ENCODE measurements around the gene MAEA. TPM values are rescaled to one million over a fixed set of nuclear protein-coding genes. Genes with fewer than 3 reads are reported as not detected.
A peak's percentile ranks its signal among the peaks of the same experiment; 100 is the strongest.

MAEA gene
- total and polyA plus RNA-seq, 5 donors from 2014 or later, result 61.2 to 77.7 (median 66.4) TPM

- Mint-ChIP-seq H3K27ac (no peak overlapping the region), H3K36me3 (peaks cover 10% of the 10 kb centered on the region), H3K27me3 (no peaks in the 10 kb centered on the region), H3K4me3 (no peak overlapping the region), H3K9me3 (no peaks in the 10 kb centered on the region), H3K4me1 (peaks cover 0 to 32% (median 11%) of the 10 kb centered on the region in 4 donors)
- no peaks in the 10 kb centered on the region for H3K27me3 ChIP-seq (ENCODE audit: control insufficient read depth, insufficient read depth, low read length)
- H3K27ac ChIP-seq (ENCODE audit: insufficient read depth, low read length, poor library complexity, severe bottlenecking), result no peak overlapping the region
- DNase-seq (no peak), ATAC-seq (ENCODE audit: low read depth in 2 of 2) (no peak)
- peaks cover 29% of the 10 kb centered on the region for H3K4me1 ChIP-seq (ENCODE audit: control insufficient read depth, insufficient read depth, low read length, poor library complexity, severe bottlenecking)
- no peak overlapping the region for H3K4me3 ChIP-seq (ENCODE audit: low read depth, low read length)
- H3K9me3 ChIP-seq (ENCODE audit: control insufficient read depth in 2 of 2, low read length in 2 of 2), result no peaks in the 10 kb centered on the region
- peaks cover 25% of the 10 kb centered on the region for H3K36me3 ChIP-seq (ENCODE audit: control insufficient read depth, insufficient read depth, low read length)
These were observed 38.8 kb downstream of the MAEA start for GRCh38 chr4:1328267-1329155.

GRCh38 chr4:1329408-1330371, 40.0 kb downstream of the MAEA start:
- H3K36me3 ChIP-seq (ENCODE audit: control insufficient read depth, insufficient read depth, low read length), result peaks cover 24% of the 10 kb centered on the region
- Mint-ChIP-seq H3K4me1 (peaks cover 0 to 32% (median 11%) of the 10 kb centered on the region in 4 donors), H3K9me3 (no peaks in the 10 kb centered on the region), H3K27ac (peak overlapping the region; percentile 83 to 96 (median 88)), H3K27me3 (no peaks in the 10 kb centered on the region), H3K36me3 (peaks cover 15% of the 10 kb centered on the region), H3K4me3 (peak overlapping the region in 1 of 4 donors; percentile 77)
- peaks cover 29% of the 10 kb centered on the region for H3K4me1 ChIP-seq (ENCODE audit: control insufficient read depth, insufficient read depth, low read length, poor library complexity, severe bottlenecking)
- no peaks in the 10 kb centered on the region for H3K9me3 ChIP-seq (ENCODE audit: control insufficient read depth in 2 of 2, low read length in 2 of 2)
- DNase-seq, result peak in 1 of 3 donors; percentile 36
- ATAC-seq (ENCODE audit: low read depth in 2 of 2), result no peak
- H3K27ac ChIP-seq (ENCODE audit: insufficient read depth, low read length, poor library complexity, severe bottlenecking), result peak overlapping the region; percentile 51
- no peak overlapping the region for H3K4me3 ChIP-seq (ENCODE audit: low read depth, low read length)
- no peaks in the 10 kb centered on the region for H3K27me3 ChIP-seq (ENCODE audit: control insufficient read depth, insufficient read depth, low read length)

DNA sequence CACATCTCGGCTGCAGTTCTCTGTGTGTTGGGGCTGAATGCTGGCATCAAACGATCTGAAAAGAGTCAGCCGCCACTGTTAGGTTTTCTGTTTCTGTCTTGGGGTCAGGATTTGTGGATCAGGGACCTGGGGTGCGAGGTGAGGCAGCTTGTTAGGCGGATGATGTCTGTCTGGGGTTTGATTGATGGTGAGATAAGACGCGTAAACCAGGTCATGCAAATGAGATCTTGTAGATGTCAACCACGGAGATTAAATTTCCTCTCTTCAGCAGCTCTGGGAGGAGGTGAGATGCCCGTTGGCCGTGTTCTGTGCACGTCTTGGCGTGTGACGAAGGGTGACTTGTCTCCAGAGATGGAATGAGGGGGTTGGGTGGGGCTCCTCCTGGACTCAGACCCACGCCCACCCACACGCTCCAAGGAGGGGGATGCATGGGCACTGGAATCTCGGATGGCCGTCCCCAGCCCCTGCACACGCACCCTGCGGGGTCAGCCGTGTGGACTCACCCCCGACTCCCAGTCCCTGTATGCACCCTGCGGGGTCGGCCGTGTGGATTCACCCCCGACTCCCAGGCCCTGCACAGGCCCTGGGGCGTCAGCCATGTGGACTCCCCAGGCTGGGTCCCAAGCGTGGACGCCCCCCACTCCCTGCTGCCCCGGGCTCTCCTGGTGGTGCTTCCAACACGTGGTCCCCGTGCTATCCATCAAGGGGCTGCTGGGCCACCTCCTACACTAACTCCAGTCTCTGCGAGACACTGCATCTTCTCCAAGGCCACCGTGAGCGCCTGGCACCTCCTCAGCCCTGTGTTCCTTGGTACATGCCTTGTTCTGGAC, 41.3 kb downstream of the MAEA start:
- Histone ChIP-seq H3K4me3 (ENCODE audit: low read depth, low read length) (peak overlapping the region; percentile 57), H3K27ac (ENCODE audit: insufficient read depth, low read length, poor library complexity, severe bottlenecking) (peak overlapping the region; percentile 51), H3K4me1 (ENCODE audit: control insufficient read depth, insufficient read depth, low read length, poor library complexity, severe bottlenecking) (peaks cover 29% of the 10 kb centered on the region), H3K36me3 (ENCODE audit: control insufficient read depth, insufficient read depth, low read length) (peaks cover 18% of the 10 kb centered on the region), H3K27me3 (ENCODE audit: control insufficient read depth, insufficient read depth, low read length) (no peaks in the 10 kb centered on the region), H3K9me3 (ENCODE audit: control insufficient read depth in 2 of 2, low read length in 2 of 2) (no peaks in the 10 kb centered on the region)
- Mint-ChIP-seq H3K36me3 (peaks cover 20% of the 10 kb centered on the region), H3K4me1 (peaks cover 0 to 32% (median 11%) of the 10 kb centered on the region in 4 donors), H3K27me3 (no peaks in the 10 kb centered on the region), H3K9me3 (no peaks in the 10 kb centered on the region), H3K4me3 (peak overlapping the region; percentile 21 to 77 (median 68)), H3K27ac (peak overlapping the region; percentile 83 to 96 (median 88))
- peak; percentile 53 to 89 (median 59) for DNase-seq
- peak; percentile 79 to 80 for ATAC-seq (ENCODE audit: low read depth in 2 of 2)

DNA sequence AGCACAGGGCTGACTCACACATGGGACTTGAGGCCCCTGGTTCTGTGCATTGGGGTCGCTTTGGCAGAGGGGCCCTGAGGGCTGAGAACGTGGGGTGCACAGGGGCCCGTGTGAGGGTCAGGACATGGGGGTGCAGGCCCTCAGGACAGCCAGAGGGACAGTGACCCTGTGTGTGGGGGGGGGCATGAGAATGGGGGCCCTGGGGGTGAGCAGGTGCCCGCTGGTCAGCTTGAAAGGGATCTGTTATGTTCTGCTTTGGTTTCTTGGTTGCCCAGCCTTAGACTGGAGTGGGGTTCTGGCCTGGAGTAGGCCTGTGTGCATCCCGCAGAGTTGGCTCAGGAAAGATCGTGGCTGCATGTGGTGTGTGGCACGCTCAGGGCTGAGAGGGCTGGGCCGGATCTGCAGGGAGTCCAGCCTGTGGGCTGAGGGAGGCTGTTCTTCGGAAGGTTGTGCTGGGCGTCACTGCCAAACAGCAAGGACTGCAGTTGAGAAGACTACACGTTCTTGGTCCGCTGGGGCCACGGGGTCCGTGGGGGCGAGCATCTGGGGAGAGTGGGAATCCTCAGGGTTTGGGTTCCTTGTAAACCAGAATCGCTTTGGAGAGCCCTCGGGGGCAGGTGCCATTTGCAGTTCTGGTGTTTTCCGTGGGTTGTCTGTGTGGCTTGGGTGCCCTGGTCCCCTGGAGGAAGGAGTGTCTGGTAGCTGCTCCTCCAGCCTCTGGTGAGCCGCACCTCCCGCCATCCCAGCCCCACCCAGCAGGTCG, 42.1 kb downstream of the MAEA start:
- Mint-ChIP-seq H3K9me3 (no peaks in the 10 kb centered on the region), H3K27me3 (no peaks in the 10 kb centered on the region), H3K27ac (peak overlapping the region in 1 of 3 donors; percentile 59), H3K36me3 (peaks cover 26% of the 10 kb centered on the region), H3K4me1 (peaks cover 0 to 32% (median 11%) of the 10 kb centered on the region in 4 donors), H3K4me3 (peak overlapping the region in 2 of 4 donors; percentile 51 to 57)
- Histone ChIP-seq H3K4me3 (ENCODE audit: low read depth, low read length) (no peak overlapping the region), H3K9me3 (ENCODE audit: control insufficient read depth in 2 of 2, low read length in 2 of 2) (no peaks in the 10 kb centered on the region), H3K36me3 (ENCODE audit: control insufficient read depth, insufficient read depth, low read length) (peaks cover 19% of the 10 kb centered on the region), H3K27ac (ENCODE audit: insufficient read depth, low read length, poor library complexity, severe bottlenecking) (no peak overlapping the region), H3K4me1 (ENCODE audit: control insufficient read depth, insufficient read depth, low read length, poor library complexity, severe bottlenecking) (peaks cover 29% of the 10 kb centered on the region), H3K27me3 (ENCODE audit: control insufficient read depth, insufficient read depth, low read length) (no peaks in the 10 kb centered on the region)
- DNase-seq, result no peak
- ATAC-seq (ENCODE audit: low read depth in 2 of 2), result no peak

- Histone ChIP-seq H3K4me1 (ENCODE audit: control insufficient read depth, insufficient read depth, low read length, poor library complexity, severe bottlenecking) (peaks cover 29% of the 10 kb centered on the region), H3K27ac (ENCODE audit: insufficient read depth, low read length, poor library complexity, severe bottlenecking) (no peak overlapping the region), H3K36me3 (ENCODE audit: control insufficient read depth, insufficient read depth, low read length) (peaks cover 26% of the 10 kb centered on the region), H3K9me3 (ENCODE audit: control insufficient read depth in 2 of 2, low read length in 2 of 2) (no peaks in the 10 kb centered on the region), H3K4me3 (ENCODE audit: low read depth, low read length) (no peak overlapping the region), H3K27me3 (ENCODE audit: control insufficient read depth, insufficient read depth, low read length) (no peaks in the 10 kb centered on the region)
- H3K27me3 Mint-ChIP-seq, result no peaks in the 10 kb centered on the region
- ATAC-seq (ENCODE audit: low read depth in 2 of 2), result no peak
- H3K9me3 Mint-ChIP-seq, result no peaks in the 10 kb centered on the region
- peaks cover 0 to 35% (median 12%) of the 10 kb centered on the region in 4 donors for H3K4me1 Mint-ChIP-seq
- H3K4me3 Mint-ChIP-seq, result no peak overlapping the region
- H3K36me3 Mint-ChIP-seq, result peaks cover 35% of the 10 kb centered on the region
- H3K27ac Mint-ChIP-seq, result peak overlapping the region in 1 of 3 donors; percentile 46
- no peak for DNase-seq
These were observed 43.0 kb downstream of the MAEA start for GRCh38 chr4:1332686-1333085.

DNA sequence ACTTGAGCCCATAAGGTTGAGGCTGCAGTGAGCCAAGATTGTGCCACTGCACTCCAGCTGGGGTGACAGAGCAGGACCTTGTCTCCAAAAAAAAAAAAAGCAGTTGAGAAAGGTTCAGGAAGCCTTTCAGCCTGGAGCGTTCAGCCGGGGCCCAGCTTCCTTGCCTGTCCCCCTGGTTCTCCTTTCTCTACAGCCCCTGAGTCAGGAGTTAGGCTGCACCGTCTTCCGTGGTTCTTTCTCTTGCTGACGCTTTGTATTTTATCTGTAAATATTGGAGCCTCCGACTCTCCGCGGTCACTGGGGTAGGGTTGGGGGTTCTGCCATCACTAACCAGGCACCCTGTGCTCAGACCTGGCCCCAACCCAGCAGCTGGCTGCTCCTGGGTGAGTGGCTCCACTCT, 43.6 kb downstream of the MAEA start:
- H3K4me3 ChIP-seq (ENCODE audit: low read depth, low read length), result no peak overlapping the region
- H3K27ac ChIP-seq (ENCODE audit: insufficient read depth, low read length, poor library complexity, severe bottlenecking), result no peak overlapping the region
- peaks cover 37% of the 10 kb centered on the region for H3K36me3 Mint-ChIP-seq
- no peak overlapping the region for H3K4me3 Mint-ChIP-seq
- H3K4me1 ChIP-seq (ENCODE audit: control insufficient read depth, insufficient read depth, low read length, poor library complexity, severe bottlenecking), result peaks cover 29% of the 10 kb centered on the region
- DNase-seq (no peak), ATAC-seq (ENCODE audit: low read depth in 2 of 2) (no peak)
- H3K27me3 Mint-ChIP-seq, result no peaks in the 10 kb centered on the region
- peak overlapping the region in 1 of 3 donors; percentile 52 for H3K27ac Mint-ChIP-seq
- no peaks in the 10 kb centered on the region for H3K9me3 Mint-ChIP-seq
- no peaks in the 10 kb centered on the region for H3K9me3 ChIP-seq (ENCODE audit: control insufficient read depth in 2 of 2, low read length in 2 of 2)
- H3K36me3 ChIP-seq (ENCODE audit: control insufficient read depth, insufficient read depth, low read length), result peaks cover 28% of the 10 kb centered on the region
- H3K4me1 Mint-ChIP-seq, result peaks cover 0 to 35% (median 12%) of the 10 kb centered on the region in 4 donors
- H3K27me3 ChIP-seq (ENCODE audit: control insufficient read depth, insufficient read depth, low read length), result no peaks in the 10 kb centered on the region

All from CD4-positive, CD25-positive, alpha-beta regulatory T cell (primary cell).